ENCODE data around the gene ATP6V0E1.

Gene ATP6V0E1

GRCh38 chr5:172983542-172984243 is at the start of gene ATP6V0E1:
ATP6V0E1 (plus strand) TSS chr5:172983771; CDS start chr5:172983861, 90 bp downstream.
- DNase-seq (ENCODE audit: extremely low read depth in 1 of 2, low read depth in 1 of 2): peak; percentile 91

GRCh38 chr5:172935096-172935495 is 48.5 kb upstream of the ATP6V0E1 start:
- DNase-seq (ENCODE audit: extremely low read depth in 1 of 2, low read depth in 1 of 2): no peak

- DNase-seq (ENCODE audit: extremely low read depth in 1 of 2, low read depth in 1 of 2): no peak
Measured at GRCh38 chr5:172936401-172936800, 47.2 kb upstream of the ATP6V0E1 start.

GRCh38 chr5:172939071-172939470 is 44.5 kb upstream of the ATP6V0E1 start:
- DNase-seq (ENCODE audit: extremely low read depth in 1 of 2, low read depth in 1 of 2): no peak

- DNase-seq (ENCODE audit: extremely low read depth in 1 of 2, low read depth in 1 of 2): no peak
Measured at GRCh38 chr5:172939611-172940267, 43.8 kb upstream of the ATP6V0E1 start.

GRCh38 chr5:172940268-172941066 is 43.1 kb upstream of the ATP6V0E1 start:
- no peak for DNase-seq (ENCODE audit: extremely low read depth in 1 of 2, low read depth in 1 of 2)

- DNase-seq (ENCODE audit: extremely low read depth in 1 of 2, low read depth in 1 of 2): no peak
Measured at GRCh38 chr5:172941067-172941516, 42.5 kb upstream of the ATP6V0E1 start.

GRCh38 chr5:172942556-172942955 is 41.0 kb upstream of the ATP6V0E1 start:
- DNase-seq (ENCODE audit: extremely low read depth in 1 of 2, low read depth in 1 of 2): no peak

- no peak for DNase-seq (ENCODE audit: extremely low read depth in 1 of 2, low read depth in 1 of 2)
Measured at GRCh38 chr5:172943283-172943841, 40.2 kb upstream of the ATP6V0E1 start.

- no peak for DNase-seq (ENCODE audit: extremely low read depth in 1 of 2, low read depth in 1 of 2)
Measured at GRCh38 chr5:172943906-172944305, 39.7 kb upstream of the ATP6V0E1 start.

GRCh38 chr5:172944741-172945140 is 38.8 kb upstream of the ATP6V0E1 start:
- no peak for DNase-seq (ENCODE audit: extremely low read depth in 1 of 2, low read depth in 1 of 2)

- no peak for DNase-seq (ENCODE audit: extremely low read depth in 1 of 2, low read depth in 1 of 2)
Measured at GRCh38 chr5:172945151-172945550, 38.4 kb upstream of the ATP6V0E1 start.

- no peak for DNase-seq (ENCODE audit: extremely low read depth in 1 of 2, low read depth in 1 of 2)
Measured at GRCh38 chr5:172946146-172946545, 37.4 kb upstream of the ATP6V0E1 start.

GRCh38 chr5:172949426-172949825 is 34.1 kb upstream of the ATP6V0E1 start:
- DNase-seq (ENCODE audit: extremely low read depth in 1 of 2, low read depth in 1 of 2): no peak

- no peak for DNase-seq (ENCODE audit: extremely low read depth in 1 of 2, low read depth in 1 of 2)
Measured at GRCh38 chr5:172950176-172950965, 33.2 kb upstream of the ATP6V0E1 start.

GRCh38 chr5:172951371-172952033 is 32.1 kb upstream of the ATP6V0E1 start:
- DNase-seq (ENCODE audit: extremely low read depth in 1 of 2, low read depth in 1 of 2): no peak

GRCh38 chr5:172952034-172952511 is 31.5 kb upstream of the ATP6V0E1 start:
- DNase-seq (ENCODE audit: extremely low read depth in 1 of 2, low read depth in 1 of 2): no peak

- DNase-seq (ENCODE audit: extremely low read depth in 1 of 2, low read depth in 1 of 2): no peak
Measured at GRCh38 chr5:172953776-172954675, 29.5 kb upstream of the ATP6V0E1 start.

- DNase-seq (ENCODE audit: extremely low read depth in 1 of 2, low read depth in 1 of 2): no peak
Measured at GRCh38 chr5:172954751-172955159, 28.8 kb upstream of the ATP6V0E1 start.
